ENCODE results near the gene OTOR.

OTOR gene, protein sequence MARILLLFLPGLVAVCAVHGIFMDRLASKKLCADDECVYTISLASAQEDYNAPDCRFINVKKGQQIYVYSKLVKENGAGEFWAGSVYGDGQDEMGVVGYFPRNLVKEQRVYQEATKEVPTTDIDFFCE

DNA sequence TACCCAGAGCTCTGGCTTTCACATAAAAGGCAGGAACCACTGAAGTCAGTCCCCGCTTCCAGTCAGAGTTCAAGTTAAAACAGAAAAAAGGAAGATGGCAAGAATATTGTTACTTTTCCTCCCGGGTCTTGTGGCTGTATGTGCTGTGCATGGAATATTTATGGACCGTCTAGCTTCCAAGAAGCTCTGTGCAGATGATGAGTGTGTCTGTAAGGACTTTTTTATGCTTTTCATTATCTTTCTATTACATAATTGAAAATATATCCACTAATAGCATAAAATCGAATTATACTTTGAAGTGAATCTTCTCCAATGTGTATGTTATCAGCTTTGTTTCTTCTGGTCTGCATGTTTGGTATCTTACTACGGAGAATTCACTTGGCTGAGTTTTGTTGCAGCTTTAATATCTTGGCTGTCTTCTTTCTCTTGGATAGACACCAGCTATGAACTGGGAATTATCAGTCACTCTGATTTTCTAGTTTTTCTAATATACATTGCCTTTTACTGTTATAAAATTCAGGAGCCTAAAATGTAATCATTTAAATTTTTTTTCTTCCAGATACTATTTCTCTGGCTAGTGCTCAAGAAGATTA is at the start of gene OTOR:
OTOR (plus strand) TSS at position 51 of the 593 bp plus-strand sequence; CDS start at position 95, 44 bp downstream.
- no peaks in the 10 kb centered on the region for H3K9me3 ChIP-seq (ENCODE audit: insufficient read depth, low read length)
- no peaks in the 10 kb centered on the region for H3K36me3 ChIP-seq (ENCODE audit: insufficient read depth, insufficient read length, low read length)
- no peak within 1 kb of the TSS for H3K9ac ChIP-seq (ENCODE audit: insufficient read length, low read depth)
- H3K27me3 ChIP-seq (ENCODE audit: insufficient read depth, insufficient read length) = no peaks in the 10 kb centered on the region
- no peak for DNase-seq (ENCODE audit: low read depth, low spot score)
- no peak for TF ChIP-seq ZNF274 (IDR thresholded peaks at IDR 0.05; ENCODE audit: low read depth, low read length)
- TF ChIP-seq YY1 (IDR thresholded peaks at IDR 0.05; ENCODE audit: insufficient read depth, insufficient read length) = no peak
- TF ChIP-seq SUZ12 (IDR thresholded peaks at IDR 0.05; ENCODE audit: extremely low read depth, insufficient read depth, insufficient read length) = no peak
- no peaks in the 10 kb centered on the region for H3K4me1 ChIP-seq (ENCODE audit: insufficient read depth, insufficient read length)
- H3K4me3 ChIP-seq (ENCODE audit: insufficient read length, low read depth) = no peak within 1 kb of the TSS

DNA sequence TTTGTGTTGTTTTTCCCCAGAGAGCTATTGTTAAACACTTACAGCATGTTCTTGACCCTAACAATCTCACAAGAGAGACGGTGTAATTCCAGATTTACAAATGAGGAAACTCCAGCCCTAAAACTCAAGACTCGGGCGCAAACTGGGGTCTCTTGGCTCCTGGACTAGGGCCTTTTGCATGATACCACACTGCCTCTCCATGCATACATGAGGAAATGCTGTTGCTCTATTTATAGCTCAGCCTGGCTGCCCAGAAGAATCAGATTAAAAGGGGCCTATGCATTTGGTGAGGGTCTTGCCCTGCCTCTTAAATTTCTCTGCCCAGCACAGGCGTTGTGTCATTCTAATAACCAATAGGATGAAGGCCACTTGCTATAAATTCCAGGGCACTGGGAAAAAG is 48.9 kb upstream of the OTOR start:
- no peaks in the 10 kb centered on the region for H3K36me3 ChIP-seq (ENCODE audit: insufficient read depth, insufficient read length, low read length)
- no peak overlapping the region for H3K9ac ChIP-seq (ENCODE audit: insufficient read length, low read depth)
- no peaks in the 10 kb centered on the region for H3K4me1 ChIP-seq (ENCODE audit: insufficient read depth, insufficient read length)
- H3K4me3 ChIP-seq (ENCODE audit: insufficient read length, low read depth) = no peak overlapping the region
- no peaks in the 10 kb centered on the region for H3K27me3 ChIP-seq (ENCODE audit: insufficient read depth, insufficient read length)
- H3K9me3 ChIP-seq (ENCODE audit: insufficient read depth, low read length) = no peaks in the 10 kb centered on the region
- no peak for DNase-seq (ENCODE audit: low read depth, low spot score)
- TF ChIP-seq YY1 (IDR thresholded peaks at IDR 0.05; ENCODE audit: insufficient read depth, insufficient read length) (no peak), ZNF274 (IDR thresholded peaks at IDR 0.05; ENCODE audit: low read depth, low read length) (no peak), SUZ12 (IDR thresholded peaks at IDR 0.05; ENCODE audit: extremely low read depth, insufficient read depth, insufficient read length) (no peak)

DNA sequence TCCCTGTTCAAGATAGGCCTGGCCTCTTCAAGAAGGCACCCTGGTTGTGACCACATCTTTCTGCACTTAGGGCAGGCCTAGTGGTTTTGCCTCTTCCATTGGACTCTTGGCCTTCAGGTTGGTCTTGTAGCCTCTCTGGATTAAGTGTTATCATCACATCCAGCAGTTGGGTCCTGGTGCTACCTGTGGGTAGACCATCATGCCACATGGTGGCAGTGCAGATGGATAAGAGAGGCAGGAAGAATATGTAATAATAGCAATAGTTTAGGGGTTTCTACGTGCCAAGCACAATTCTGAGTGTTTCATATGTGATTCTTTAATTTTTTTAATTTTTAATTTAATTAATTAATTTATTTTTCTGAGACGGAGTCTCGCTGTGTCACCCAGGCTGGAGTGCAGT is 46.9 kb upstream of the OTOR start:
- Histone ChIP-seq H3K9me3 (ENCODE audit: insufficient read depth, low read length) (peaks cover 8% of the 10 kb centered on the region; the same call in 1 of the 2 replicates), H3K27me3 (ENCODE audit: insufficient read depth, insufficient read length) (no peaks in the 10 kb centered on the region), H3K9ac (ENCODE audit: insufficient read length, low read depth) (no peak overlapping the region), H3K4me1 (ENCODE audit: insufficient read depth, insufficient read length) (no peaks in the 10 kb centered on the region), H3K4me3 (ENCODE audit: insufficient read length, low read depth) (no peak overlapping the region), H3K36me3 (ENCODE audit: insufficient read depth, insufficient read length, low read length) (no peaks in the 10 kb centered on the region)
- TF ChIP-seq SUZ12 (IDR thresholded peaks at IDR 0.05; ENCODE audit: extremely low read depth, insufficient read depth, insufficient read length) = no peak
- TF ChIP-seq YY1 (IDR thresholded peaks at IDR 0.05; ENCODE audit: insufficient read depth, insufficient read length) = no peak
- no peak for TF ChIP-seq ZNF274 (IDR thresholded peaks at IDR 0.05; ENCODE audit: low read depth, low read length)
- DNase-seq (ENCODE audit: low read depth, low spot score) = no peak

DNA sequence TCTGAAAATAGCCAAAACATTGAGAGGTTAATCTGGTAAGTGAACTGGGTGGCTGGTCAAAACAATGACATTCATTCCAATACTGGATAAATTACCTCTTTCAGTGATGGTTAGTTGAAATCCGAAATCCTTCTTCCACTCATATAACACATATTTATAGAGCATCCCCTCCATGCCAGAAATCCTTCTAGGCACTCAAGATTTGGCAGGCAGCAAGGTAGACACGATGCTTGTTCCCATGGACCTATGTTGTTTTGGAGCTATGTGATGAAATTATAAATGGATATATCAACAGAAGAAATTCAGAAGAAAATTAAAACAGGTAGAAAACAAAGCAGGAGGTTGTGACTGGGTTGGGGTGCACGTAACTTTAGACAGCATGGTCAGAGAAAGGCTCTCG is 44.6 kb upstream of the OTOR start:
- no peak overlapping the region for H3K4me3 ChIP-seq (ENCODE audit: insufficient read length, low read depth)
- TF ChIP-seq ZNF274 (IDR thresholded peaks at IDR 0.05; ENCODE audit: low read depth, low read length) (no peak), SUZ12 (IDR thresholded peaks at IDR 0.05; ENCODE audit: extremely low read depth, insufficient read depth, insufficient read length) (no peak), YY1 (IDR thresholded peaks at IDR 0.05; ENCODE audit: insufficient read depth, insufficient read length) (no peak)
- H3K27me3 ChIP-seq (ENCODE audit: insufficient read depth, insufficient read length) = no peaks in the 10 kb centered on the region
- H3K9ac ChIP-seq (ENCODE audit: insufficient read length, low read depth) = no peak overlapping the region
- DNase-seq (ENCODE audit: low read depth, low spot score) = no peak
- no peaks in the 10 kb centered on the region for H3K4me1 ChIP-seq (ENCODE audit: insufficient read depth, insufficient read length)
- no peaks in the 10 kb centered on the region for H3K36me3 ChIP-seq (ENCODE audit: insufficient read depth, insufficient read length, low read length)
- H3K9me3 ChIP-seq (ENCODE audit: insufficient read depth, low read length) = peaks cover 12% of the 10 kb centered on the region; the same call in 1 of the 2 replicates

DNA sequence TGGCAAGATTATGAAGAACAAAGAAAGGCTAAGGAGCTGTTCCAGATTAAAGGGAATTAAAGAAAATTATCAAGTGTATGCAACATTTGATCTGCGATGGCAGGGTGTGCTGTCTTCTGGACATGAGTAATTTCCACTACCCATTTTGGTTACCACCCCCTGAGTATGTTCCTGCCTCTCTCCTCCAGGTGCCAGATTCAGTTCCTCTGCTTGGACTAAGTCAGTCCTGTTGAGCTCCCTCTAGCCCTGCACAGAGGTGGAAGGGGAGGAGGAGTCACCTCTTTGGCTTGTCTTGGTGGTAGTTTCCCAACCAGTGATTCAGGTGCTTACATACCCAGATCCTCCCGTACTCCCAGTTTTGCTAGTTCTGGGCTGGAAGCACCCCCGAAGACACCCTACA is 40.5 kb upstream of the OTOR start:
- TF ChIP-seq SUZ12 (IDR thresholded peaks at IDR 0.05; ENCODE audit: extremely low read depth, insufficient read depth, insufficient read length) (no peak), ZNF274 (IDR thresholded peaks at IDR 0.05; ENCODE audit: low read depth, low read length) (no peak), YY1 (IDR thresholded peaks at IDR 0.05; ENCODE audit: insufficient read depth, insufficient read length) (no peak)
- Histone ChIP-seq H3K4me1 (ENCODE audit: insufficient read depth, insufficient read length) (no peaks in the 10 kb centered on the region), H3K9me3 (ENCODE audit: insufficient read depth, low read length) (peaks cover 12% of the 10 kb centered on the region; the same call in 1 of the 2 replicates), H3K4me3 (ENCODE audit: insufficient read length, low read depth) (no peak overlapping the region), H3K36me3 (ENCODE audit: insufficient read depth, insufficient read length, low read length) (no peaks in the 10 kb centered on the region), H3K27me3 (ENCODE audit: insufficient read depth, insufficient read length) (no peaks in the 10 kb centered on the region), H3K9ac (ENCODE audit: insufficient read length, low read depth) (no peak overlapping the region)
- DNase-seq (ENCODE audit: low read depth, low spot score) = no peak

DNA sequence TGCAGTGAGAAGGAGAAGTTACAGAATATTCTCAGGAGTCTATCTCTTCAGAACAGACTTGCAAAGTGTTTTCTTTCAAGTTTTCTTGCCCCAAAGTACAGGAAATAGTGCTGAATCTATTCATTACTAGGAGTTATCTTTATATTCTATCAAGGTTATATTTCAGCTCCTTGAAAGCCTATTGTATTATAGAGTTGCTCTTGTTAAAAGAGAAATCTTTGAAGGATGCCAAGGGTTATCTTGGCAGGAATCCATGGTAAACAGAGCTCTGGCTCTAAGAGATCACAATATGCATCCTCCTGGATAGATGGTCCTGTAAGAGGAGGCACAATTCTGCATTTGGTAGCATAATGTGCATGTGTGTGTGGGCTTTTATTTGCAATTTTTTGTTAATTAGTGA is 39.6 kb upstream of the OTOR start:
- no peak overlapping the region for H3K4me3 ChIP-seq (ENCODE audit: insufficient read length, low read depth)
- H3K9ac ChIP-seq (ENCODE audit: insufficient read length, low read depth) = no peak overlapping the region
- no peaks in the 10 kb centered on the region for H3K36me3 ChIP-seq (ENCODE audit: insufficient read depth, insufficient read length, low read length)
- DNase-seq (ENCODE audit: low read depth, low spot score) = no peak
- H3K4me1 ChIP-seq (ENCODE audit: insufficient read depth, insufficient read length) = no peaks in the 10 kb centered on the region
- TF ChIP-seq SUZ12 (IDR thresholded peaks at IDR 0.05; ENCODE audit: extremely low read depth, insufficient read depth, insufficient read length) (no peak), ZNF274 (IDR thresholded peaks at IDR 0.05; ENCODE audit: low read depth, low read length) (no peak), YY1 (IDR thresholded peaks at IDR 0.05; ENCODE audit: insufficient read depth, insufficient read length) (no peak)
- no peaks in the 10 kb centered on the region for H3K27me3 ChIP-seq (ENCODE audit: insufficient read depth, insufficient read length)
- H3K9me3 ChIP-seq (ENCODE audit: insufficient read depth, low read length) = peaks cover 12% of the 10 kb centered on the region; the same call in 1 of the 2 replicates

DNA sequence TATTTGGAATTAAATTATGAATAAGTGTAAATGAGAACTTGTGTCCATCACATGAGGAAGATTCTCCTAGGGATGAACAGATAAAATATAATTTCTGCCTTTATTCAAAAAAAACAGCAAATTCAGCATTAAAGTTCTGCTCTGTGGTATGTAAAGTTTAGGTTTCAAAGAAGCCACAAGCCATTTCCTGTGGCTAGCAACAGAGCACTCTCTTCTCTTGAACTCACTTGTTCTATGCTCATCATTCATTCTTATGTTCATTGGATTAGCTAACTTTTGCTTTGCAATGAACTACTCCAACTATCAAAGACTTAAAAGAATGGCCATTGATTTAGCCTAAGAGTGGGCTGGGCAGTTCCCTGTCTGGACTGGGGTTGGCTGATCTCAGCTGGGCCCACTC is 39.1 kb upstream of the OTOR start:
- Histone ChIP-seq H3K4me3 (ENCODE audit: insufficient read length, low read depth) (no peak overlapping the region), H3K27me3 (ENCODE audit: insufficient read depth, insufficient read length) (no peaks in the 10 kb centered on the region), H3K9ac (ENCODE audit: insufficient read length, low read depth) (no peak overlapping the region)

More for the DNA sequence above, 39.1 kb upstream of the OTOR start:
- TF ChIP-seq SUZ12 (IDR thresholded peaks at IDR 0.05; ENCODE audit: extremely low read depth, insufficient read depth, insufficient read length) (no peak), YY1 (IDR thresholded peaks at IDR 0.05; ENCODE audit: insufficient read depth, insufficient read length) (no peak), ZNF274 (IDR thresholded peaks at IDR 0.05; ENCODE audit: low read depth, low read length) (no peak)
- no peaks in the 10 kb centered on the region for H3K4me1 ChIP-seq (ENCODE audit: insufficient read depth, insufficient read length)
- H3K9me3 ChIP-seq (ENCODE audit: insufficient read depth, low read length) = peaks cover 12% of the 10 kb centered on the region; the same call in 1 of the 2 replicates
- no peak for DNase-seq (ENCODE audit: low read depth, low spot score)
- no peaks in the 10 kb centered on the region for H3K36me3 ChIP-seq (ENCODE audit: insufficient read depth, insufficient read length, low read length)
